Activated naive CD8-positive, alpha-beta T cell treated with anti-CD3 and anti-CD28 coated beads, Interleukin-2, amount 10 ng/mL, durations not matched to agents 7 days and 5 days (primary cell): ENCODE data around the gene NOTO. TPM values are rescaled to one million over a fixed set of nuclear protein-coding genes. Genes with fewer than 3 reads are reported as not detected.
"Not testable (repeated sequence)": the region's sequence is repeated elsewhere in the genome, so short reads cannot be mapped to it uniquely, and the experiment has no call there.

Experiments
- ATAC-seq: fragments of 150-1000 bp; cut with Tn5 transposase; one replicate; pipeline ENCODE4 v1.10.0; 2021; ENCODE audit warnings: low read depth, moderate library complexity
- POLR2A ChIA-PET: fragments of 350-600 bp; sonication (Branson Sonifier 250); formaldehyde crosslinking; loops from one replicate; lab custom pipeline; 2021; ENCODE audit warnings: antibody characterized with exemption; lab: Charles Lee
- DNase-seq: peaks from one replicate; pipeline ENCODE4 v3.0.0; 2021
- H3K27ac Mint-ChIP-seq: one replicate; pipeline ENCODE4 v1.8.0; 2022; ENCODE audit warnings: mild to moderate bottlenecking, mixed read lengths
- H3K27me3 Mint-ChIP-seq: one replicate; pipeline ENCODE4 v1.8.0; 2022; ENCODE audit warnings: mild to moderate bottlenecking, moderate library complexity, mixed read lengths
- H3K36me3 Mint-ChIP-seq: one replicate; pipeline ENCODE4 v1.8.0; 2021; ENCODE audit warnings: mild to moderate bottlenecking, mixed read lengths
- H3K4me1 Mint-ChIP-seq: one replicate; pipeline ENCODE4 v1.8.0; 2021; ENCODE audit warnings: mixed read lengths
- H3K4me3 Mint-ChIP-seq: one replicate; pipeline ENCODE4 v1.8.0; 2022; ENCODE audit warnings: mild to moderate bottlenecking, moderate library complexity, mixed read lengths
- H3K9me3 Mint-ChIP-seq: one replicate; pipeline ENCODE4 v1.8.0; 2021; ENCODE audit warnings: mixed read lengths
- total RNA-seq, 2 experiments: library from RNA; stranded (reverse); gene quantifications; one replicate each; pipeline ENCODE4 v1.2.3, GENCODE V29; 2021

The NOTO gene, protein sequence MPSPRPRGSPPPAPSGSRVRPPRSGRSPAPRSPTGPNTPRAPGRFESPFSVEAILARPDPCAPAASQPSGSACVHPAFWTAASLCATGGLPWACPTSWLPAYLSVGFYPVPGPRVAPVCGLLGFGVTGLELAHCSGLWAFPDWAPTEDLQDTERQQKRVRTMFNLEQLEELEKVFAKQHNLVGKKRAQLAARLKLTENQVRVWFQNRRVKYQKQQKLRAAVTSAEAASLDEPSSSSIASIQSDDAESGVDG
- total RNA-seq: not detected

DNA sequence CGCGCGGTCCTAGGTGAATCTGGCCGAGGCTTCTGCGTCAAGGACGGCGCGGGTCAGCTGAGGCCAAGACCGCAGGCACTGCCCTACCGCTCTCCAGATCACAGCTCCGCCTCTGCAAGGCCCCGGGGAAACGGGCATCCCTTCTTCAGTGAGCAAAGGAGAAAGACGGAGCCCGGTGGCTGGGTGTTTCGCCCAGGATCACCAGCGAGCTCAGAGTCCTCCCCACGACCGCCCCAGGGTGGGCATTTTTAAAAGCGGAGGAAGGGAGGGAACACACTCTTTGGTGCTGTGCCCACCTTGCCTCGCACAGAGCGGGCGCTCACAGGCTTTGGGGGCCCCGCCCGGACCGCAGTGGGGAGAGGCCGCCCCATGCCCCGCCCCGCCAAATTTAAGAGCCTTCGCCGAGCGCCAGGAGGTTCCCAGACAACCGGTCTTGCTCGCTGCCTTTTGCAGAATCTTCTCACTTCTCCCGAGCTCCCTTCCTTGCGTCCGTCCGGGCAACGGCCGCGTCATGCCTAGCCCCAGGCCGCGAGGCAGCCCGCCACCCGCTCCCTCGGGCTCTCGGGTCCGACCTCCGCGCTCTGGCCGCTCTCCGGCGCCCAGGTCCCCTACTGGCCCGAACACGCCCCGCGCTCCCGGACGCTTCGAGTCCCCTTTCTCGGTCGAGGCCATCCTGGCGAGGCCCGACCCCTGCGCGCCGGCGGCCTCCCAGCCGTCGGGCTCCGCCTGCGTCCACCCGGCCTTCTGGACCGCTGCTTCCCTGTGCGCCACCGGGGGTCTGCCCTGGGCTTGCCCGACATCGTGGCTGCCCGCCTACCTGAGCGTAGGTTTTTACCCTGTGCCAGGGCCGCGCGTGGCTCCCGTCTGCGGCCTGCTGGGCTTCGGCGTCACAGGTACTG is at the start of gene NOTO:
NOTO (plus strand) TSS at position 419 of the 899 bp plus-strand sequence; CDS start at position 512, 93 bp downstream.
- peak; percentile 40 for DNase-seq
- no peak within 1 kb of the TSS for H3K27ac Mint-ChIP-seq

GRCh38 chr2:73156539-73157124 is 45.7 kb upstream of the NOTO start:
- H3K27me3 Mint-ChIP-seq: peaks cover 47% of the 10 kb centered on the region
- no peak overlapping the region for H3K27ac Mint-ChIP-seq

More for the DNA sequence above, at the start of gene NOTO:
- POLR2A ChIA-PET: no interaction called here
- H3K36me3 Mint-ChIP-seq: peaks cover 2% of the 10 kb centered on the region
- H3K4me3 Mint-ChIP-seq: peak within 1 kb of the TSS; percentile 40
- peaks cover 3% of the 10 kb centered on the region for H3K4me1 Mint-ChIP-seq
- H3K9me3 Mint-ChIP-seq: peaks cover 2% of the 10 kb centered on the region
- peaks cover 65% of the 10 kb centered on the region for H3K27me3 Mint-ChIP-seq
- ATAC-seq: peak; percentile 39

DNA sequence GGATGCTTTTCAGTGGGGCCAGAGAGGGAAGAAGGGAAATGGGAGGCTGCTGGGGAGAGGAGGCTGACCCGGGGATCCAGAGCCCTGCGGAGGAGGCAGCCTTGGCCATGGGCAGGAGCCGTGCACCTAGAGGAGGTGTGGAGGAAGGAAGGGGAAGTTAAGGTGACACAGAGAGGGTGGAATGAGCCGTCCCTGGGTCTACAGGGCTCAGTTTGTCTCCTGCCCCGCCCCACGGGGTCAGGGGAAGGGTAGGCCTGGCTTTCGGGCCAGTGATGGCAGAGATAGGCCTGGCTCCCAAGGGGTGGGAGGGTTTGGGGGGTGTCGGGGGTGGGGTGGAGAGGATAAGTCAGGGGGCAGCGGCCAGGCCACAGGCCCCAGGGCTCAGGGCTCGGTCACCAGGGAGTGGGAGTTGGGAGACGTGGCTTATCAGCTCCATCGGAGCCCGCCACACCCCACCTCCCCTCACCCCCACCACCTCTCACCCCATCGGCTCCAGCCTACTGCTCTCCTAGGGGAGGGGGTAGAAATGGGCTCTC is 39.5 kb upstream of the NOTO start:
- DNase-seq (no peak), ATAC-seq (no peak)
- Mint-ChIP-seq H3K9me3 (no peaks in the 10 kb centered on the region), H3K36me3 (no peaks in the 10 kb centered on the region), H3K27me3 (peaks cover 16% of the 10 kb centered on the region), H3K27ac (no peak overlapping the region), H3K4me1 (no peaks in the 10 kb centered on the region), H3K4me3 (no peak overlapping the region)
- POLR2A ChIA-PET: no interaction called here

More at GRCh38 chr2:73156539-73157124, 45.7 kb upstream of the NOTO start:
- Mint-ChIP-seq H3K9me3 (no peaks in the 10 kb centered on the region), H3K36me3 (no peaks in the 10 kb centered on the region), H3K4me3 (no peak overlapping the region), H3K4me1 (peaks cover 3% of the 10 kb centered on the region)
- ATAC-seq (peak; percentile 66), DNase-seq (peak; percentile 63)
- POLR2A ChIA-PET: no interaction called here

DNA sequence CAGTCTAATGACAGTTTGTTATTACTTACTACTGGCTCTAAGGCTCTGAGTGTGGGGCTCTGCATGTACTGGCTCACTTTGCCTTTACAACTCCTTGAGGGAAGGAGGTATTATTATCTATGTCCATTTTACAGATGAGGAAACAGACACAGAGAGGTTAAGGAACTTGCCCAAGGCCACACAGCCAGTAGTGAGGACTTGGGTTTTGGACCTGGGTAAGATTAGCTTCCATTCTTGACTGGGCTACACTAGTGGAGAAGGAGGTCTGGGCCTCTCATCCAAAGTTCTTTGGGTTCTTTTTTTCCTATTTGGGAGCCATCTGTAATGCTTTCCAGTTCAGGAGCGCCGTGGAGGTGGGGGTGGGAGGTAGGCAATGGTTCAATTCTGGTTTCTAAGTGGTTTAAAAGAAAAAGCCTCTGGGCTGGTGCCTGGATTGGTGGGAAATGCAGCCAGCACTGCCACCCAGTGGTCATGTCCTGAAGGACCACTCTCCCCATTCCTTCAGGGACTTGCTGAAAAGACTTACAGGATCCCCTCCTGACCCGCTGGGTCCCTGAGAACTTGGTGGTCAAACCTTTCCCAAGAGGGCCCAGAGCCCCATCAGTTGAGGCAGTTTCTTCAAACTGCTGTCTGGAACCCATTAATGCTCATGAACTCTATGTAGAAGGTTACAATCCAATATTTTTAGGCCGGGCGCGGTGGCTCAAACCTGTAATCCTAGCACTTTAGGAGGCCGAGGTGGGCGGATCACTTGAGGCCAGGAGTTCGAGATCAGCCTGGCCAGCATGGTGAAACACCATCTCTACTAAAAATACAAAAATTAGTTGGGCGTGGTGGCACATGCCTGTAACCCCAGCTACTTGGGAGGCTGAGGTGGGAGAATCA is 38.6 kb upstream of the NOTO start:
- no peak overlapping the region for H3K4me3 Mint-ChIP-seq
- H3K27me3 Mint-ChIP-seq: peaks cover 17% of the 10 kb centered on the region
- DNase-seq (peak; percentile 67), ATAC-seq (peak; percentile 83)
- H3K9me3 Mint-ChIP-seq: no peaks in the 10 kb centered on the region
- POLR2A ChIA-PET: no interaction called here
- no peak overlapping the region for H3K27ac Mint-ChIP-seq
- H3K4me1 Mint-ChIP-seq: no peaks in the 10 kb centered on the region
- H3K36me3 Mint-ChIP-seq: no peaks in the 10 kb centered on the region

GRCh38 chr2:73165978-73166377 is 36.4 kb upstream of the NOTO start:
- H3K4me3 Mint-ChIP-seq, POLR2A ChIA-PET, DNase-seq, H3K36me3 Mint-ChIP-seq, H3K27ac Mint-ChIP-seq, H3K4me1 Mint-ChIP-seq, H3K9me3 Mint-ChIP-seq, ATAC-seq: not testable (repeated sequence)
- H3K27me3 Mint-ChIP-seq: peaks cover 11% of the 10 kb centered on the region

GRCh38 chr2:73166813-73167212 is 35.6 kb upstream of the NOTO start:
- H3K9me3 Mint-ChIP-seq, H3K27ac Mint-ChIP-seq, DNase-seq, ATAC-seq, POLR2A ChIA-PET, H3K4me3 Mint-ChIP-seq, H3K27me3 Mint-ChIP-seq, H3K4me1 Mint-ChIP-seq, H3K36me3 Mint-ChIP-seq: not testable (repeated sequence)

DNA sequence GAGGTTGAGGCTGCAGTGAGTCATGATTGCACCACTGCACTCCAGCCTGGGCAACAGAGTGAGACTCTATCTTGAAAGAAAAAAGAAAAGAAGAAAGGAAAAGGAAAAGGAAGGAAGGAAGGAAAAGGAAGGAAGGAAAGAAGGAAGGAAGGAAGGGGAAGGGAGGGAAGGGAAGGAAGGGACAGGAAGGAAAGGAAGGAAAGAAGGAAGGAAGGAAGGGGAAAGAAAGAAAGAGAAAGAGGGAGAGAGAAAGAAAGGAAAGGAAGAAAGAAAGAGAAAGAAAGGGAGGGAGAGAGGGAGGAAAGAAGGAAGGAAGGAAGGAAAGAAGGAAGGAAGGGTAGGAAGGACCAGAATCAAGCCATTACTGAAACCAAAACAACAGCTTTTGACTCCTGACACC is 34.0 kb upstream of the NOTO start:
- H3K9me3 Mint-ChIP-seq, ATAC-seq, H3K4me3 Mint-ChIP-seq, H3K4me1 Mint-ChIP-seq, DNase-seq, H3K27ac Mint-ChIP-seq, H3K36me3 Mint-ChIP-seq, POLR2A ChIA-PET: not testable (repeated sequence)
- peaks cover 15% of the 10 kb centered on the region for H3K27me3 Mint-ChIP-seq

DNA sequence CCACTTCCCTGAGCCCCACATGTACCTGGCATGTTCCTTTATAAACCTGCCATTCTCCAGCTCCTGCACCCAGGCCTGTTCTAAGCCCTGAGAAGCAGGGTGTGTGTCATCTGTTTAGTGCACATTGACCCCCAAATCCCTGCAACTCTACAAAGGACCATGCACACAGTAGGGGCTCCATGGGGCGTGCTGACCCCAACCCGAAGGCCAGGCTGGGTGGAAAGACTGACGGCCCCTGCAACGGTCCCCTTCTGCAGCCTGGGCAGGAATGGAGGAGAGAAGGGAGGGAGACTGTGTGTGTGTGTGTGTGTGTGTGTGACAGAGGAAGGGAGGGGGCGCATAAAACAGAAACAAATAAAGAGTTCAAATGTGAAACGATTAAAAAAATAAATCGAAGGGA is 32.0 kb upstream of the NOTO start:
- ATAC-seq, POLR2A ChIA-PET, H3K4me3 Mint-ChIP-seq, H3K36me3 Mint-ChIP-seq, H3K9me3 Mint-ChIP-seq, DNase-seq, H3K27ac Mint-ChIP-seq, H3K4me1 Mint-ChIP-seq: not testable (repeated sequence)
- peaks cover 31% of the 10 kb centered on the region for H3K27me3 Mint-ChIP-seq

DNA sequence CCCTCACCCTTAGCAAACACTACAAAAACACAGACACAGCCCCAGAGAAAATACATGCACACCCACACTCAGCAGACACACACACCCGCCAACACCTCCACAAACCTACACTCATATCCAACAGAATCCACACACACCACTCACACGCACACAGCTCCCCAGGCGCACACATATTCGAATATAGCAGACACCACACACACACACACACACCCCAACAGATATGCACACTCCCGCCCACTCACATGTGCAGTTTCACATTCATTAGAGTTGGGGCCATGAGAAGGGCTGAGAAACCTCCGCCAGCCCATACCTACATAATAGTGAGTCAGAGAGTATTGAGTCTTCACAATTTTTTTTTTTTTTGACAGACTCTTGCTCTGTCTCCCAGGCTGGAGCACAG is 29.4 kb upstream of the NOTO start:
- Mint-ChIP-seq H3K4me1 (peaks cover 12% of the 10 kb centered on the region), H3K9me3 (no peaks in the 10 kb centered on the region), H3K27ac (no peak overlapping the region), H3K4me3 (no peak overlapping the region), H3K27me3 (peaks cover 50% of the 10 kb centered on the region), H3K36me3 (no peaks in the 10 kb centered on the region)
- POLR2A ChIA-PET: no interaction called here
- no peak for DNase-seq
- ATAC-seq: no peak

DNA sequence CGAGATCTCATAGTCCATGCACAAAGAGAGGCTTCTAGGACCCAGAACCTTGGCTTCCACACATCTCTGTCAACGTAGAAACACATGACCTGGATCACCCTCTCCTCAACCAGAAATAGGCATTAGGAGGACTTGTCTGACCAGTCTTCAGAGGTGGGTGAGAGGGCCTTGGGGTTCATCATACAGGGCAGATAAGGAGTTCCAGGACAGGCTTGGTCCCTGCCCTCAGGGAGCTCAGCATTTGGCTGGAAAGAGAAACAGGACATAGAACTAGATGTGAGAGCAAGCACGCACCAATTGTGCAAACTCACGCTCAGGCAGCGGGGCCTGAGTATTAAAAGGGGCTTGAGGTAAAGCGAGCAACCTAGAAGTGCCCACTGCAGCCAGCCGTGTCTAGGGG is 28.6 kb upstream of the NOTO start:
- ATAC-seq: no peak
- Mint-ChIP-seq H3K4me3 (no peak overlapping the region), H3K27me3 (peaks cover 54% of the 10 kb centered on the region), H3K36me3 (no peaks in the 10 kb centered on the region), H3K27ac (no peak overlapping the region), H3K4me1 (peaks cover 12% of the 10 kb centered on the region), H3K9me3 (no peaks in the 10 kb centered on the region)
- no peak for DNase-seq
- POLR2A ChIA-PET: no interaction called here

DNA sequence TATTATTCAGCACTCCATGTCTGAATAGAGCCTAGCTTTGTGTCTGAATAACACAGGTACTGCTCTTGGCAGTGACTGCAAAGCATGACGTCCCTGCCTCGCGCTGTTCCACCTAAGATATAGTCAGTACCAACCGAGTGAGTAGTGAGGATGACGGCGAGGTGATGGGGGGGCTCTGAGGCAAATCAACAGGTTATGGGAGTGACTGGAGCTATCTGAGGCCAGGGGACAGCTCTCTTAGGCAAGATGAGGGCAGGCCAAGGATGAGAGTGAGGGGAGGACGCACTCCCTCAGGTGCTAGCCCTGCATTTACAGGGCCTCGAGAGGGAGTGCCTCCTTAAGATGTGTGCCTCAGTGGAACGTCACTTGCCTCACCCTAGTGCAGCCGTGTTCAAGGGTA is 28.1 kb upstream of the NOTO start:
- POLR2A ChIA-PET: no interaction called here

GRCh38 chr2:73174941-73175662 is 27.3 kb upstream of the NOTO start:
- Mint-ChIP-seq H3K4me1 (peaks cover 12% of the 10 kb centered on the region), H3K9me3 (no peaks in the 10 kb centered on the region), H3K27ac (no peak overlapping the region), H3K36me3 (no peaks in the 10 kb centered on the region), H3K4me3 (peak overlapping the region; percentile 45), H3K27me3 (peaks cover 61% of the 10 kb centered on the region)
- POLR2A ChIA-PET: interaction anchor here (0.6 to 1.0 kb wide), 2 partner anchors 58 to 128 kb away, joined by 3 read pairs; partner anchors contain the start of gene PRADC1
- ATAC-seq: no peak
- DNase-seq: no peak

More for the DNA sequence above, 28.1 kb upstream of the NOTO start:
- Mint-ChIP-seq H3K4me3 (no peak overlapping the region), H3K27ac (no peak overlapping the region), H3K27me3 (peaks cover 54% of the 10 kb centered on the region), H3K4me1 (peaks cover 12% of the 10 kb centered on the region), H3K36me3 (no peaks in the 10 kb centered on the region), H3K9me3 (no peaks in the 10 kb centered on the region)
- ATAC-seq (no peak), DNase-seq (no peak)
